Measurements from ENCODE around the gene STARD10. TPM values are rescaled to one million over a fixed set of nuclear protein-coding genes. Genes with fewer than 3 reads are reported as not detected.
"Not testable (repeated sequence)": the region's sequence is repeated elsewhere in the genome, so short reads cannot be mapped to it uniquely, and the experiment has no call there.

Gene STARD10
- total and polyA plus RNA-seq, 9 donors = 36.8 to 56.1 (median 45.8) TPM

GRCh38 chr11:72829884-72830533 lies 36.2 kb upstream of the STARD10 start:
- intact Hi-C loops (cut with DNase I) = loop anchor here in 3 of 4 donors (2.0 to 10.0 kb wide), 7 partner anchors 312 to 505 kb away; partner anchors contain the start of gene FCHSD2 (in 2 of the 3)
- Histone ChIP-seq H3K9me3 (no peaks in the 10 kb centered on the region), H3K27ac (no peak overlapping the region), H3K36me3 (no peaks in the 10 kb centered on the region), H3K4me1 (ENCODE audit: insufficient read depth) (peaks cover 23% of the 10 kb centered on the region), H3K27me3 (no peaks in the 10 kb centered on the region), H3K4me3 (no peak overlapping the region)
- TF ChIP-seq POLR2A (IDR thresholded peaks at IDR 0.05) (no peak), EP300 (IDR thresholded peaks at IDR 0.05) (no peak), CTCF (IDR thresholded peaks at IDR 0.05) (no peak)
- WGBS, 3 donors = 92 to 94% (median 93%) methylated on average over 5 of the region's 5 CpGs
- no peak for DNase-seq

GRCh38 chr11:72829178-72829577 lies 35.3 kb upstream of the STARD10 start:
- Histone ChIP-seq H3K4me3 (no peak overlapping the region), H3K4me1 (ENCODE audit: insufficient read depth) (peaks cover 20% of the 10 kb centered on the region), H3K36me3 (no peaks in the 10 kb centered on the region), H3K9me3 (no peaks in the 10 kb centered on the region), H3K27ac (no peak overlapping the region), H3K27me3 (no peaks in the 10 kb centered on the region)
- 96 to 97% (median 97%) methylated on average over 12 to 13 of the region's 13 CpGs for WGBS, 3 donors
- DNase-seq = peak in 1 of 5 donors; percentile 24
- no peak for TF ChIP-seq CTCF (IDR thresholded peaks at IDR 0.05)
- no peak for TF ChIP-seq POLR2A (IDR thresholded peaks at IDR 0.05)
- intact Hi-C loops (cut with DNase I) = loop anchor here in 1 of 4 donors (5.0 kb wide), 1 partner anchor 413 kb away; no protein-coding TSS in a partner anchor

- TF ChIP-seq CTCF (IDR thresholded peaks at IDR 0.05) = no peak
- TF ChIP-seq EP300 (IDR thresholded peaks at IDR 0.05) = no peak
- TF ChIP-seq POLR2A (IDR thresholded peaks at IDR 0.05) = no peak
- Histone ChIP-seq H3K4me1 (ENCODE audit: insufficient read depth) (peaks cover 20% of the 10 kb centered on the region), H3K9me3 (no peaks in the 10 kb centered on the region), H3K27ac (no peak overlapping the region), H3K36me3 (no peaks in the 10 kb centered on the region), H3K4me3 (no peak overlapping the region), H3K27me3 (no peaks in the 10 kb centered on the region)
- 89 to 92% (median 91%) methylated on average over 6 to 7 of the region's 7 CpGs for WGBS, 3 donors
- intact Hi-C loops (cut with DNase I) = loop anchor here in 1 of 4 donors (5.0 kb wide), 1 partner anchor 414 kb away; no protein-coding TSS in a partner anchor
- DNase-seq = no peak
Measured at GRCh38 chr11:72828692-72829101, 34.9 kb upstream of the STARD10 start.

GRCh38 chr11:72828081-72828567 lies 34.3 kb upstream of the STARD10 start:
- no peak for TF ChIP-seq CTCF (IDR thresholded peaks at IDR 0.05)
- no peaks in the 10 kb centered on the region for H3K27me3 ChIP-seq
- peaks cover 18% of the 10 kb centered on the region for H3K4me1 ChIP-seq (ENCODE audit: insufficient read depth)
- peak in 4 of 5 donors; percentile 24 to 41 (median 28) for DNase-seq
- H3K9me3 ChIP-seq = no peaks in the 10 kb centered on the region
- no peak overlapping the region for H3K4me3 ChIP-seq
- H3K36me3 ChIP-seq = no peaks in the 10 kb centered on the region
- intact Hi-C loops (cut with DNase I) = loop anchor here in 1 of 4 donors (5.0 kb wide), 1 partner anchor 414 kb away; no protein-coding TSS in a partner anchor
- no peak overlapping the region for H3K27ac ChIP-seq
- WGBS, 3 donors = 50 to 67% (median 52%) methylated on average over 11 of the region's 11 CpGs

- not testable (repeated sequence) for DNase-seq, H3K4me3 ChIP-seq, H3K27me3 ChIP-seq, H3K9me3 ChIP-seq, H3K36me3 ChIP-seq, H3K27ac ChIP-seq
- H3K4me1 ChIP-seq (ENCODE audit: insufficient read depth) = peaks cover 14% of the 10 kb centered on the region
- WGBS, 3 donors = 68 to 76% (median 71%) methylated on average over 11 of the region's 11 CpGs
- intact Hi-C loops (cut with DNase I) = loop anchor here in 1 of 4 donors (5.0 kb wide), 1 partner anchor 415 kb away; no protein-coding TSS in a partner anchor
Measured at GRCh38 chr11:72827656-72828055, 33.8 kb upstream of the STARD10 start.
